ENCODE results near the gene IRF2BPL.

The IRF2BPL gene

DNA sequence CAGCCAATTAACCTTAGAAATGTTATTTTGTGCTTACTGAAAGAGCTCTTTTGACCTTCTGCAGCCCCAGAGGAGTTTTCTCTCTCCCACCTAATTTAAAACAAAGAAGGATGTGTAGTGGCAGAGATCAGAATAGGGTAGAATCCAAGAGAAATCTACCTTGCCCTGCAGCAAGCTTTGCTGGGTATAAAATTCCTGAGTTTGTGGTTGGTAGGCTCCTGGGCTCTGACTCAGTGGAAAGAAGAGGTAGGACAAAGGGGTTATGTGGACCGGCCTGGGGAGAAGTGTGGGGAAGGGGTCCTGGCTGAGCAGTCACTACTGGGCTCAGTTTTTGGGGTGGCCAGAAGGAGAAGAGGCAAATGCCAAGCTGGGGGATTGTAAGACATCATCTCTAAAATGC is 46.8 kb downstream of the IRF2BPL start:
- CTCF ChIA-PET, result interaction anchor here (0.6 to 2.8 kb wide), 7 partner anchors 9 to 64 kb away, joined by 3 to 7 read pairs (median 4); no protein-coding TSS in a partner anchor
- Histone ChIP-seq H3K9me3 (ENCODE audit: control extremely low read depth in 1 of 5, control insufficient read depth in 4 of 5, insufficient read depth in 2 of 5, low read depth in 1 of 5, low read length in 4 of 5) (peaks cover 0 to 7% (median 0%) of the 10 kb centered on the region in 5 experiments), H3K4me3 (ENCODE audit: control insufficient read depth in 1 of 7, extremely low read depth in 1 of 7, insufficient read depth in 4 of 7, low read depth in 2 of 7, low read length in 6 of 7) (no peak overlapping the region), H3K27me3 (replicated peaks in 2 of 5; ENCODE audit: control insufficient read depth in 4 of 5, insufficient read depth in 5 of 5, low read length in 4 of 5) (no peaks in the 10 kb centered on the region), H3K27ac (ENCODE audit: insufficient read depth in 1 of 2, low read depth in 1 of 2, low read length in 2 of 2, poor library complexity in 1 of 2, severe bottlenecking in 2 of 2) (no peak overlapping the region), H3K4me1 (ENCODE audit: control extremely low read depth in 1 of 4, control insufficient read depth in 4 of 4, insufficient read depth in 4 of 4, low read length in 3 of 4) (peaks cover 4 to 49% (median 37%) of the 10 kb centered on the region in 4 experiments), H3K36me3 (ENCODE audit: control insufficient read depth in 4 of 4, insufficient read depth in 4 of 4, low read length in 3 of 4) (no peaks in the 10 kb centered on the region)
- DNase-seq, result no peak
- 100% methylated on average over 1 of the region's 1 CpG for WGBS (ENCODE audit: insufficient coverage)
- POLR2A ChIA-PET, result no interaction called here

DNA sequence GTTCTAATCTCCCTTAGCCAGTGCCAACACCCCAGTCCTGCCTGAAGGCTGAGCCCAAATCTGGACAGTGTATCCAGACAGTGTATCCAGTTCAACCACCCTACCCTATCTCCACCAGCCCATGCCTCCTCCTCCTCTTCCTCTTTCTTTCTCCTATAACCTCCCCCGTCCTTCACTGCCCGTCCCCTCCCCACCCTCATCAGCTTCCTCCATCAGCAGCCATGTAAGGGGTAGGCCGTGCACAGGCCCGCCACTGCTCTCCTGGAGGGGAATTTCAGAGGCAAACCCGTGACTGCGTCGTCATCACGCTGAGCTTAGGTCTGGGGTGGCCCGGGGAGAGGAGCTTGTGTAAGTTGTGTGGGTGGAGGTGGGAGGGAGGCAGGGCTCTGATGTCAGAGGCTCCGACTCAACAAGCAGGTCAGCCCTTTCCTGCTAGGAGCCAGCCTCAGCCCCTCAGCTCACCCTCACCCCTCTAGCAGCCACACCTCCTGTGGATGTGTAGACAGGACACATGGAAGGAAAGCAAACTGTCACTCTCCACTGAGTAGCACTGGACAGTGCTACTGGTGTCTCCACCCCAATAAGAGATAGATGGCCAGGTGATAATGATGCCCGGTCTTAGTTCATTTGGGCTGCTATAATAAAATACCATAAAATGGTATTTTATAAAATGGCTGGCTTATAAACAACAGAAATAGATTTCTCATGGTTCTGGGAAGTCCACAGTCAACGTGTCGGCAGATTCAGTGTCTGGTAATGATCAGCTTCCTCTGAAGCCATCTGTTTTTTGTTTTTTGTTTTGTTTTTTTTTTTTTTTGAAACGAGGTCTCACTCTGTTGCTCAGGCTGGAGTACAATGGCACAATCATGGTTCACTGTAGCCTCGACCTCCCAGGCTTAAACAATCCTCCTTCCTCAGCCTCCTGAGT is 50.5 kb downstream of the IRF2BPL start:
- DNase-seq, result peak; percentile 94 to 97 (median 97)
- Histone ChIP-seq H3K9me3 (ENCODE audit: control extremely low read depth in 1 of 5, control insufficient read depth in 4 of 5, insufficient read depth in 2 of 5, low read depth in 1 of 5, low read length in 4 of 5) (peaks cover 0 to 7% (median 0%) of the 10 kb centered on the region in 5 experiments), H3K27me3 (replicated peaks in 2 of 5; ENCODE audit: control insufficient read depth in 4 of 5, insufficient read depth in 5 of 5, low read length in 4 of 5) (no peaks in the 10 kb centered on the region), H3K4me1 (ENCODE audit: control extremely low read depth in 1 of 4, control insufficient read depth in 4 of 4, insufficient read depth in 4 of 4, low read length in 3 of 4) (peaks cover 4 to 44% (median 27%) of the 10 kb centered on the region in 4 experiments), H3K36me3 (ENCODE audit: control insufficient read depth in 4 of 4, insufficient read depth in 4 of 4, low read length in 3 of 4) (no peaks in the 10 kb centered on the region), H3K27ac (ENCODE audit: insufficient read depth in 1 of 2, low read depth in 1 of 2, low read length in 2 of 2, poor library complexity in 1 of 2, severe bottlenecking in 2 of 2) (peak overlapping the region; percentile 41 to 68), H3K4me3 (ENCODE audit: control insufficient read depth in 1 of 7, extremely low read depth in 1 of 7, insufficient read depth in 4 of 7, low read depth in 2 of 7, low read length in 6 of 7) (peak overlapping the region in 1 of 7 experiments; percentile 20)
- ChIA-PET CTCF (interaction anchor here (0.6 to 2.3 kb wide), 11 partner anchors 9 to 109 kb away, joined by 3 to 10 read pairs (median 5); no protein-coding TSS in a partner anchor), POLR2A (interaction anchor here (1.3 to 1.4 kb wide), 3 partner anchors 20 to 50 kb away, joined by 3 to 5 read pairs (median 4); no protein-coding TSS in a partner anchor)
- WGBS (ENCODE audit: insufficient coverage), result 37% methylated on average over 6 of the region's 15 CpGs

DNA sequence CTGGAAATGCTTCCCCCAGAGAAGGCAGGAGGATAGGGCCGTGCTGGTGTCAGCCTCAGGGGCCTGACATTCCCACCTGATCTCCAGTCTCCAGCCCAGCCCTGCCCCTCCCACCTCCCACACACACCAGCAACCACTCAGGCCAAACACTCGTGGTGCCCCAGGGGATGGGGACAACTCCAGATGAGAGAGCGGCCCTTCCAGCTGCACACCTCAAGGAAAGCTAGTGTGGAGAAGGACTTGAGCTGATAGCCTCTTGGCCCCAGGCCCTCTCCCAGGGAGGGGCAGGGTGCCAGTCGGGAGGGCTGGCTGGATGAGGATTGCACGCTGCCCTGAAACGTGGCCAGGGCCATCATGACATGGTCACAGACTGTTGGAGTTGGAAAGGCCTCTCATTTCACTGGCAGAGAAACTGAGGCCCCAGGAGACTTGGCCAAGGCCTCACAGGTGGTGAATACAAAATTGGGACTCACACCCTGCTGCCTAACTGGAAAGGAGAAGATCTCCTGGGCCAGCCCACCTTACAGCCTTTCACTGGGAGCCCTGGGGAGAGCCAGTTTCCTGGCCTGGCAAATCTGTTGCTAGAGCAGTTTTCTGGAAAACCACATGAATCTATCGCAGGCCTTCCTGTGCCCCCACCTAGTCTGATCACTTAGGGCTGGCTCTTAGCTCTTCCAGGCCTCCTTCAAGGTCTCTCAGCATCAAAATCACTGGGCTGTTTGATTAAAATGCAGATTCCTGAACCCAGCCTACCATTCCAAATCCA is 52.1 kb downstream of the IRF2BPL start:
- peaks cover 4 to 44% (median 27%) of the 10 kb centered on the region in 4 experiments for H3K4me1 ChIP-seq (ENCODE audit: control extremely low read depth in 1 of 4, control insufficient read depth in 4 of 4, insufficient read depth in 4 of 4, low read length in 3 of 4)
- DNase-seq, result peak in 1 of 3 donors; percentile 38
- ChIA-PET CTCF (interaction anchor here (1.2 to 3.2 kb wide), 6 partner anchors 10 to 109 kb away, joined by 3 to 13 read pairs (median 6); no protein-coding TSS in a partner anchor), POLR2A (interaction anchor here (1.4 kb wide), 1 partner anchor 51 kb away, joined by 5 read pairs; no protein-coding TSS in a partner anchor)
- H3K4me3 ChIP-seq (ENCODE audit: control insufficient read depth in 1 of 7, extremely low read depth in 1 of 7, insufficient read depth in 4 of 7, low read depth in 2 of 7, low read length in 6 of 7), result no peak overlapping the region
- 69% methylated on average over 5 of the region's 7 CpGs for WGBS (ENCODE audit: insufficient coverage)
- no peaks in the 10 kb centered on the region for H3K36me3 ChIP-seq (ENCODE audit: control insufficient read depth in 4 of 4, insufficient read depth in 4 of 4, low read length in 3 of 4)
- no peaks in the 10 kb centered on the region for H3K27me3 ChIP-seq (replicated peaks in 2 of 5; ENCODE audit: control insufficient read depth in 4 of 5, insufficient read depth in 5 of 5, low read length in 4 of 5)
- H3K27ac ChIP-seq (ENCODE audit: insufficient read depth in 1 of 2, low read depth in 1 of 2, low read length in 2 of 2, poor library complexity in 1 of 2, severe bottlenecking in 2 of 2), result peak overlapping the region in 1 of 2 experiments; percentile 25
- H3K9me3 ChIP-seq (ENCODE audit: control extremely low read depth in 1 of 5, control insufficient read depth in 4 of 5, insufficient read depth in 2 of 5, low read depth in 1 of 5, low read length in 4 of 5), result peaks cover 0 to 1% (median 0%) of the 10 kb centered on the region in 5 experiments

DNA sequence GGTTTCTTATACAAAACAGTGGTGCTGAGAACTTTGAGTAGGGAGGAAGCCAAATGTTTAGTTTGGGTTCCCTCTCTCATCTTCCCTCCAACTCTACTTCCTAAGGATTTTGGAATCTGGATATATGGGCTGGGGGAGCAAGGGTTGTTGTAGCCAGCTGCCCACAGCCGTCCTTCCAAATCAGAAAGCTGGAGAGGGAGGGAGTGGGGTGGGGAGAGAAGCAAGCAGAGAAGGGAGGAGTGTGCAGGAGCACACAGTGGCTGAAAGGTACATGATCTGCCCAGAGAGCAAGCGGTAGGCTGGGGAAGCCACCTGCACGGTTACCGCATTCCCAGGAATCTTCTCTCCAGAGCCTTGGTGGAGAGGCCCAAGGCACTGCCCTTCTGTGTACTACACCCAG is 52.7 kb downstream of the IRF2BPL start:
- H3K27me3 ChIP-seq (replicated peaks in 2 of 5; ENCODE audit: control insufficient read depth in 4 of 5, insufficient read depth in 5 of 5, low read length in 4 of 5), result no peaks in the 10 kb centered on the region
- 100% methylated on average over 4 of the region's 4 CpGs for WGBS (ENCODE audit: insufficient coverage)
- H3K9me3 ChIP-seq (ENCODE audit: control extremely low read depth in 1 of 5, control insufficient read depth in 4 of 5, insufficient read depth in 2 of 5, low read depth in 1 of 5, low read length in 4 of 5), result no peaks in the 10 kb centered on the region
- H3K4me3 ChIP-seq (ENCODE audit: control insufficient read depth in 1 of 7, extremely low read depth in 1 of 7, insufficient read depth in 4 of 7, low read depth in 2 of 7, low read length in 6 of 7), result no peak overlapping the region
- H3K36me3 ChIP-seq (ENCODE audit: control insufficient read depth in 4 of 4, insufficient read depth in 4 of 4, low read length in 3 of 4), result no peaks in the 10 kb centered on the region
- no peak for DNase-seq
- peaks cover 4 to 44% (median 27%) of the 10 kb centered on the region in 4 experiments for H3K4me1 ChIP-seq (ENCODE audit: control extremely low read depth in 1 of 4, control insufficient read depth in 4 of 4, insufficient read depth in 4 of 4, low read length in 3 of 4)
- POLR2A ChIA-PET, result no interaction called here
- H3K27ac ChIP-seq (ENCODE audit: insufficient read depth in 1 of 2, low read depth in 1 of 2, low read length in 2 of 2, poor library complexity in 1 of 2, severe bottlenecking in 2 of 2), result no peak overlapping the region
- CTCF ChIA-PET, result interaction anchor here (1.2 to 3.2 kb wide), 2 partner anchors 9 to 22 kb away, joined by 3 to 13 read pairs; no protein-coding TSS in a partner anchor

DNA sequence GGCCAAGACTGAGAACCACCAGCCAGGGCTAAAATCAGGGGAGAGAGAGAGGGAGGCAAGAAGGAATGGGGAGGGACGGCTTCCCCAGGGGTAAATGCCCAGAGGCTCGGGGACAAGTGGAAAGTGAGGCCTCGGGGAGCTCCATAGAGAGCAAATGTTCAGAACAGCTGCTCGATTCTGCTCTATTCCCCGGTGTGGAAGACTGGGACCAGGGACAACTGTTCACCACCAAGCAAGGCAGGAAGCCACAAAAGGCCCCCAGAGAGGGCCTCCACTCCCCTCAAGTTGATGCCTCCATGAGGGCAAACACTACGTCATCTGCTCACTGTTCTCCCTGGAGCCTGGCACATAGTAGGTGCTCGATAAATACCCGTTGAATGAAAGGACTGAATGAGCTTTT is 53.5 kb downstream of the IRF2BPL start:
- Histone ChIP-seq H3K4me3 (ENCODE audit: control insufficient read depth in 1 of 7, extremely low read depth in 1 of 7, insufficient read depth in 4 of 7, low read depth in 2 of 7, low read length in 6 of 7) (no peak overlapping the region), H3K9me3 (ENCODE audit: control extremely low read depth in 1 of 5, control insufficient read depth in 4 of 5, insufficient read depth in 2 of 5, low read depth in 1 of 5, low read length in 4 of 5) (no peaks in the 10 kb centered on the region), H3K4me1 (ENCODE audit: control extremely low read depth in 1 of 4, control insufficient read depth in 4 of 4, insufficient read depth in 4 of 4, low read length in 3 of 4) (peaks cover 4 to 44% (median 27%) of the 10 kb centered on the region in 4 experiments), H3K27me3 (replicated peaks in 2 of 5; ENCODE audit: control insufficient read depth in 4 of 5, insufficient read depth in 5 of 5, low read length in 4 of 5) (no peaks in the 10 kb centered on the region), H3K27ac (ENCODE audit: insufficient read depth in 1 of 2, low read depth in 1 of 2, low read length in 2 of 2, poor library complexity in 1 of 2, severe bottlenecking in 2 of 2) (no peak overlapping the region), H3K36me3 (ENCODE audit: control insufficient read depth in 4 of 4, insufficient read depth in 4 of 4, low read length in 3 of 4) (no peaks in the 10 kb centered on the region)
- CTCF ChIA-PET, result interaction anchor here (1.0 to 3.2 kb wide), 3 partner anchors 8 to 53 kb away, joined by 3 to 13 read pairs (median 5); no protein-coding TSS in a partner anchor
- 64% methylated on average over 6 of the region's 8 CpGs for WGBS (ENCODE audit: insufficient coverage)
- DNase-seq, result no peak
- POLR2A ChIA-PET, result interaction anchor here (0.7 kb wide), 1 partner anchor 25 kb away, joined by 6 read pairs; no protein-coding TSS in a partner anchor
